ENCODE measurements around the gene PDPK1.
A peak's percentile ranks its signal among the peaks of the same experiment; 100 is the strongest.
"Not testable (repeated sequence)": the region's sequence is repeated elsewhere in the genome, so short reads cannot be mapped to it uniquely, and the experiment has no call there.

The PDPK1 gene

GRCh38 chr16:2550283-2550878 is 12.6 kb downstream of the PDPK1 start:
- DNase-seq: not testable (repeated sequence)

GRCh38 chr16:2551420-2551889 is 13.6 kb downstream of the PDPK1 start:
- not testable (repeated sequence) for DNase-seq

- DNase-seq: not testable (repeated sequence)
Measured at GRCh38 chr16:2554709-2555425, 17.0 kb downstream of the PDPK1 start.

- DNase-seq: not testable (repeated sequence)
Measured at GRCh38 chr16:2557150-2557549, 19.3 kb downstream of the PDPK1 start.

- DNase-seq: not testable (repeated sequence)
Measured at GRCh38 chr16:2560131-2560797, 22.4 kb downstream of the PDPK1 start.

- DNase-seq: not testable (repeated sequence)
Measured at GRCh38 chr16:2560798-2561133, 22.9 kb downstream of the PDPK1 start.

- not testable (repeated sequence) for DNase-seq
Measured at GRCh38 chr16:2567506-2567905, 29.7 kb downstream of the PDPK1 start.

GRCh38 chr16:2568573-2568972 is 30.8 kb downstream of the PDPK1 start:
- DNase-seq: not testable (repeated sequence)

GRCh38 chr16:2572704-2573103 is 34.9 kb downstream of the PDPK1 start:
- not testable (repeated sequence) for DNase-seq

GRCh38 chr16:2575839-2576238 is 38.0 kb downstream of the PDPK1 start:
- DNase-seq: not testable (repeated sequence)

GRCh38 chr16:2577044-2577443 is 39.2 kb downstream of the PDPK1 start:
- DNase-seq: not testable (repeated sequence)

GRCh38 chr16:2578905-2579304 is 41.1 kb downstream of the PDPK1 start:
- DNase-seq: not testable (repeated sequence)

GRCh38 chr16:2580143-2580542 is 42.3 kb downstream of the PDPK1 start:
- DNase-seq: peak; percentile 65

- DNase-seq: not testable (repeated sequence)
Measured at GRCh38 chr16:2580818-2581217, 43.0 kb downstream of the PDPK1 start.

- no peak for DNase-seq
Measured at GRCh38 chr16:2584729-2585650, 47.2 kb downstream of the PDPK1 start.

- DNase-seq: no peak
Measured at GRCh38 chr16:2585651-2586081, 47.8 kb downstream of the PDPK1 start.

GRCh38 chr16:2586241-2586640 is 48.4 kb downstream of the PDPK1 start:
- DNase-seq: no peak

GRCh38 chr16:2586901-2587480 is 49.2 kb downstream of the PDPK1 start:
- no peak for DNase-seq

- DNase-seq: no peak
Measured at GRCh38 chr16:2587891-2588565, 50.2 kb downstream of the PDPK1 start.

- DNase-seq: no peak
Measured at GRCh38 chr16:2591476-2592240, 53.8 kb downstream of the PDPK1 start.

- DNase-seq: no peak
Measured at GRCh38 chr16:2592786-2593185, 55.0 kb downstream of the PDPK1 start.

Data from hematopoietic multipotent progenitor cell treated with erythropoietin and hydrocortisone succinate and interleukin-3 and kit ligand, for 6 days (in vitro differentiated cells).